ENCODE results near the gene STXBP1. TPM values are rescaled to one million over a fixed set of nuclear protein-coding genes. Genes with fewer than 3 reads are reported as not detected.

The STXBP1 gene
- total RNA-seq, 2 donors from 2014 or later = 66.2 to 87.3 TPM

- H3K4me1 ChIP-seq (ENCODE audit: control insufficient read depth in 1 of 2, low read depth in 2 of 2) = no peaks in the 10 kb centered on the region
- DNase-seq (ENCODE audit: low spot score) (no peak), ATAC-seq (ENCODE audit: insufficient number of reproducible peaks, low FRiP score, low read depth) (no peak)
- H3K36me3 ChIP-seq = peaks cover 5% of the 10 kb centered on the region
- H3K9me3 ChIP-seq = no peaks in the 10 kb centered on the region
- no peak overlapping the region for H3K4me3 ChIP-seq
- no peak overlapping the region for H3K27ac ChIP-seq
- H3K27me3 ChIP-seq (replicated peaks; ENCODE audit: insufficient read depth) = no peaks in the 10 kb centered on the region
- no peak for TF ChIP-seq CTCF (IDR thresholded peaks at IDR 0.05)
These were observed 77.4 kb downstream of the STXBP1 start for GRCh38 chr9:127689329-127690000.

GRCh38 chr9:127690735-127691134, 78.7 kb downstream of the STXBP1 start:
- ATAC-seq (ENCODE audit: insufficient number of reproducible peaks, low FRiP score, low read depth) (no peak), DNase-seq (ENCODE audit: low spot score) (no peak)
- no peaks in the 10 kb centered on the region for H3K9me3 ChIP-seq
- peaks cover 8% of the 10 kb centered on the region for H3K36me3 ChIP-seq
- H3K27me3 ChIP-seq (replicated peaks; ENCODE audit: insufficient read depth) = no peaks in the 10 kb centered on the region
- no peaks in the 10 kb centered on the region for H3K4me1 ChIP-seq (ENCODE audit: control insufficient read depth in 1 of 2, low read depth in 2 of 2)
- no peak overlapping the region for H3K4me3 ChIP-seq
- no peak overlapping the region for H3K27ac ChIP-seq
- TF ChIP-seq CTCF (IDR thresholded peaks at IDR 0.05) = no peak

- no peak for DNase-seq (ENCODE audit: low spot score)
- no peak overlapping the region for H3K4me3 ChIP-seq
- no peaks in the 10 kb centered on the region for H3K27me3 ChIP-seq (replicated peaks; ENCODE audit: insufficient read depth)
- no peaks in the 10 kb centered on the region for H3K4me1 ChIP-seq (ENCODE audit: control insufficient read depth in 1 of 2, low read depth in 2 of 2)
- H3K36me3 ChIP-seq = peaks cover 8% of the 10 kb centered on the region
- no peak overlapping the region for H3K27ac ChIP-seq
- no peaks in the 10 kb centered on the region for H3K9me3 ChIP-seq
- TF ChIP-seq CTCF (IDR thresholded peaks at IDR 0.05) = no peak
- no peak for ATAC-seq (ENCODE audit: insufficient number of reproducible peaks, low FRiP score, low read depth)
These were observed 80.0 kb downstream of the STXBP1 start for GRCh38 chr9:127692071-127692470.

GRCh38 chr9:127693143-127693542, 81.1 kb downstream of the STXBP1 start:
- Histone ChIP-seq H3K4me1 (ENCODE audit: control insufficient read depth in 1 of 2, low read depth in 2 of 2) (no peaks in the 10 kb centered on the region), H3K27ac (no peak overlapping the region), H3K4me3 (no peak overlapping the region), H3K27me3 (replicated peaks; ENCODE audit: insufficient read depth) (no peaks in the 10 kb centered on the region), H3K36me3 (peaks cover 8% of the 10 kb centered on the region), H3K9me3 (no peaks in the 10 kb centered on the region)
- no peak for TF ChIP-seq CTCF (IDR thresholded peaks at IDR 0.05)
- DNase-seq (ENCODE audit: low spot score) = no peak
- ATAC-seq (ENCODE audit: insufficient number of reproducible peaks, low FRiP score, low read depth) = no peak

GRCh38 chr9:127693697-127694096, 81.6 kb downstream of the STXBP1 start:
- Histone ChIP-seq H3K9me3 (no peaks in the 10 kb centered on the region), H3K4me1 (ENCODE audit: control insufficient read depth in 1 of 2, low read depth in 2 of 2) (peaks cover 0 to under 1% of the 10 kb centered on the region in 2 donors), H3K27me3 (replicated peaks; ENCODE audit: insufficient read depth) (no peaks in the 10 kb centered on the region), H3K27ac (no peak overlapping the region), H3K4me3 (no peak overlapping the region), H3K36me3 (peaks cover 8% of the 10 kb centered on the region)
- no peak for DNase-seq (ENCODE audit: low spot score)
- ATAC-seq (ENCODE audit: insufficient number of reproducible peaks, low FRiP score, low read depth) = no peak
- TF ChIP-seq CTCF (IDR thresholded peaks at IDR 0.05) = no peak

All from thoracic aorta (tissue), 2 donors.